CD4-positive, alpha-beta T cell treated with Interleukin-2 at 100 ng/mL for 4 hours (primary cell): ENCODE data around the gene AHNAK.

Experiments used
- DNase-seq: peaks from one replicate; pipeline ENCODE4 v3.0.0-alpha.2; 2020; ENCODE audit warnings: low spot score

AHNAK gene

GRCh38 chr11:62498031-62498430, 48.6 kb downstream of the AHNAK start:
- DNase-seq: no peak

GRCh38 chr11:62497132-62497801, 49.3 kb downstream of the AHNAK start:
- DNase-seq: no peak

GRCh38 chr11:62496676-62497075, 49.9 kb downstream of the AHNAK start:
- no peak for DNase-seq

GRCh38 chr11:62494246-62494645, 52.4 kb downstream of the AHNAK start:
- no peak for DNase-seq

GRCh38 chr11:62493801-62494200, 52.8 kb downstream of the AHNAK start:
- no peak for DNase-seq

GRCh38 chr11:62492586-62492985, 54.0 kb downstream of the AHNAK start:
- DNase-seq: no peak

- no peak for DNase-seq
Measured at GRCh38 chr11:62491571-62492329, 54.9 kb downstream of the AHNAK start.

- DNase-seq: no peak
Measured at GRCh38 chr11:62489204-62489603, 57.4 kb downstream of the AHNAK start.

- DNase-seq: no peak
Measured at GRCh38 chr11:62487738-62488551, 58.7 kb downstream of the AHNAK start.

GRCh38 chr11:62487136-62487535, 59.5 kb downstream of the AHNAK start:
- no peak for DNase-seq

GRCh38 chr11:62484352-62484751, 62.3 kb downstream of the AHNAK start:
- DNase-seq: no peak

- no peak for DNase-seq
Measured at GRCh38 chr11:62482753-62483152, 63.9 kb downstream of the AHNAK start.

- DNase-seq: no peak
Measured at GRCh38 chr11:62479631-62480201, 66.9 kb downstream of the AHNAK start.

- no peak for DNase-seq
Measured at GRCh38 chr11:62477927-62478326, 68.7 kb downstream of the AHNAK start.

GRCh38 chr11:62472063-62472884, 74.3 kb downstream of the AHNAK start:
- no peak for DNase-seq

GRCh38 chr11:62471603-62472002, 75.0 kb downstream of the AHNAK start:
- no peak for DNase-seq

- DNase-seq: no peak
Measured at GRCh38 chr11:62468577-62468976, 78.0 kb downstream of the AHNAK start.

GRCh38 chr11:62466444-62466843, 80.2 kb downstream of the AHNAK start:
- no peak for DNase-seq

GRCh38 chr11:62464655-62465054, 82.0 kb downstream of the AHNAK start:
- no peak for DNase-seq

GRCh38 chr11:62463121-62463542, 83.5 kb downstream of the AHNAK start:
- no peak for DNase-seq

- no peak for DNase-seq
Measured at GRCh38 chr11:62462508-62462892, 84.1 kb downstream of the AHNAK start.
